ENCODE results near the gene WWTR1.

WWTR1 gene

DNA sequence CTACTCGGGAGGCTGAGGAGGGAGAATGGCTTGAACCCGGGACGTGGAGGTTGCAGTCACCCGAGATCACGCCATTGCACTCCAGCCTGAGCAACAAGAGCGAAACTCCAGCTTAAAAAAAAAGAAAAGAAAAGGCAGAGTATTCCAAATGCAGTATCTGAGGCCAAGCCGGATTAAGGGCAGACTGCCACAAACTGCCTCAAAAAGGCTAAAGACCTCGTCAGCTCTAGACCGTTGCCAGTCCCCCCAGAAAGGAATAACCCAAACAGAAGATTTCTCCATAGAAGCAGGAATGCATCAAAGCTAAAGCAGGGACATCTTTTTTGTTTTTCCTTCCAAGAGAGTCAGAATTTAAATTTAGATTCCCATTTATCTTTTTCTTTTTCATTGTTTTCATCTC is 110.4 kb downstream of the WWTR1 start:
- TF ChIP-seq POLR2AphosphoS5 (IDR thresholded peaks at IDR 0.05; ENCODE audit: low read depth) (no peak), GABPA (IDR thresholded peaks at IDR 0.05; ENCODE audit: low read depth) (no peak), SPI1 (IDR thresholded peaks at IDR 0.05; ENCODE audit: borderline replicate concordance, low read depth) (no peak)
- TF ChIP-seq, protein P1, sequence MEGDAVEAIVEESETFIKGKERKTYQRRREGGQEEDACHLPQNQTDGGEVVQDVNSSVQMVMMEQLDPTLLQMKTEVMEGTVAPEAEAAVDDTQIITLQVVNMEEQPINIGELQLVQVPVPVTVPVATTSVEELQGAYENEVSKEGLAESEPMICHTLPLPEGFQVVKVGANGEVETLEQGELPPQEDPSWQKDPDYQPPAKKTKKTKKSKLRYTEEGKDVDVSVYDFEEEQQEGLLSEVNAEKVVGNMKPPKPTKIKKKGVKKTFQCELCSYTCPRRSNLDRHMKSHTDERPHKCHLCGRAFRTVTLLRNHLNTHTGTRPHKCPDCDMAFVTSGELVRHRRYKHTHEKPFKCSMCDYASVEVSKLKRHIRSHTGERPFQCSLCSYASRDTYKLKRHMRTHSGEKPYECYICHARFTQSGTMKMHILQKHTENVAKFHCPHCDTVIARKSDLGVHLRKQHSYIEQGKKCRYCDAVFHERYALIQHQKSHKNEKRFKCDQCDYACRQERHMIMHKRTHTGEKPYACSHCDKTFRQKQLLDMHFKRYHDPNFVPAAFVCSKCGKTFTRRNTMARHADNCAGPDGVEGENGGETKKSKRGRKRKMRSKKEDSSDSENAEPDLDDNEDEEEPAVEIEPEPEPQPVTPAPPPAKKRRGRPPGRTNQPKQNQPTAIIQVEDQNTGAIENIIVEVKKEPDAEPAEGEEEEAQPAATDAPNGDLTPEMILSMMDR (IDR thresholded peaks at IDR 0.05; ENCODE audit: insufficient read depth, low read length): no peak
- TF ChIP-seq, protein P2, sequence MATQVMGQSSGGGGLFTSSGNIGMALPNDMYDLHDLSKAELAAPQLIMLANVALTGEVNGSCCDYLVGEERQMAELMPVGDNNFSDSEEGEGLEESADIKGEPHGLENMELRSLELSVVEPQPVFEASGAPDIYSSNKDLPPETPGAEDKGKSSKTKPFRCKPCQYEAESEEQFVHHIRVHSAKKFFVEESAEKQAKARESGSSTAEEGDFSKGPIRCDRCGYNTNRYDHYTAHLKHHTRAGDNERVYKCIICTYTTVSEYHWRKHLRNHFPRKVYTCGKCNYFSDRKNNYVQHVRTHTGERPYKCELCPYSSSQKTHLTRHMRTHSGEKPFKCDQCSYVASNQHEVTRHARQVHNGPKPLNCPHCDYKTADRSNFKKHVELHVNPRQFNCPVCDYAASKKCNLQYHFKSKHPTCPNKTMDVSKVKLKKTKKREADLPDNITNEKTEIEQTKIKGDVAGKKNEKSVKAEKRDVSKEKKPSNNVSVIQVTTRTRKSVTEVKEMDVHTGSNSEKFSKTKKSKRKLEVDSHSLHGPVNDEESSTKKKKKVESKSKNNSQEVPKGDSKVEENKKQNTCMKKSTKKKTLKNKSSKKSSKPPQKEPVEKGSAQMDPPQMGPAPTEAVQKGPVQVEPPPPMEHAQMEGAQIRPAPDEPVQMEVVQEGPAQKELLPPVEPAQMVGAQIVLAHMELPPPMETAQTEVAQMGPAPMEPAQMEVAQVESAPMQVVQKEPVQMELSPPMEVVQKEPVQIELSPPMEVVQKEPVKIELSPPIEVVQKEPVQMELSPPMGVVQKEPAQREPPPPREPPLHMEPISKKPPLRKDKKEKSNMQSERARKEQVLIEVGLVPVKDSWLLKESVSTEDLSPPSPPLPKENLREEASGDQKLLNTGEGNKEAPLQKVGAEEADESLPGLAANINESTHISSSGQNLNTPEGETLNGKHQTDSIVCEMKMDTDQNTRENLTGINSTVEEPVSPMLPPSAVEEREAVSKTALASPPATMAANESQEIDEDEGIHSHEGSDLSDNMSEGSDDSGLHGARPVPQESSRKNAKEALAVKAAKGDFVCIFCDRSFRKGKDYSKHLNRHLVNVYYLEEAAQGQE (IDR thresholded peaks at IDR 0.05; ENCODE audit: insufficient replicate concordance, low read depth): no peak
- Histone ChIP-seq H3K27ac (replicated peaks) (no peak overlapping the region), H3K27me3 (ENCODE audit: insufficient read depth, poor library complexity, severe bottlenecking) (peaks cover 6% of the 10 kb centered on the region), H3K4me3 (replicated peaks; ENCODE audit: insufficient read depth, low read length) (no peak overlapping the region)
- no peak for DNase-seq (ENCODE audit: low read depth in 1 of 2, low spot score in 1 of 2)

DNA sequence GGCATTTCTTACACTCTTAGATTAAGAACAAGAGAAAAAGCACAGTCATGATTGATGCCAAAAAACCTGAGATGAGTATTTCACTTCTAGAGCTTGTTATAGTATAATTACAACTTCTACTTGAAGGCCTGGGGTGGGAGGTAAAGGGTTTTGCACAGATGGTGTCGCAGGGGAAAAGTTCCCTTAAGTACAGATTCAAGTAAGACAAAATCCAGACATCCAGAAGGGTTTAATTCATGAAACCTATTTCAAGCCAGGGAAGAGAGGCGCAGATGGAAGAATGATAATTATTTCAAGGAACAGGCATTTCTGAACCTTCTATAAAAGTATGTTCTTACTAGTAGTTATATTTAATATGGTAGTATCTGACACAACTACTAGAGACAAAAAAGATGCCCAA is 112.8 kb downstream of the WWTR1 start:
- peaks cover 6% of the 10 kb centered on the region for H3K27me3 ChIP-seq (ENCODE audit: insufficient read depth, poor library complexity, severe bottlenecking)
- no peak overlapping the region for H3K27ac ChIP-seq (replicated peaks)
- H3K4me3 ChIP-seq (replicated peaks; ENCODE audit: insufficient read depth, low read length): no peak overlapping the region
- TF ChIP-seq POLR2AphosphoS5 (IDR thresholded peaks at IDR 0.05; ENCODE audit: low read depth) (no peak), GABPA (IDR thresholded peaks at IDR 0.05; ENCODE audit: low read depth) (no peak), SPI1 (IDR thresholded peaks at IDR 0.05; ENCODE audit: borderline replicate concordance, low read depth) (no peak)
- TF ChIP-seq, protein P1 (IDR thresholded peaks at IDR 0.05; ENCODE audit: insufficient read depth, low read length): no peak
- TF ChIP-seq, protein P2 (IDR thresholded peaks at IDR 0.05; ENCODE audit: insufficient replicate concordance, low read depth): no peak
- no peak for DNase-seq (ENCODE audit: low read depth in 1 of 2, low spot score in 1 of 2)

DNA sequence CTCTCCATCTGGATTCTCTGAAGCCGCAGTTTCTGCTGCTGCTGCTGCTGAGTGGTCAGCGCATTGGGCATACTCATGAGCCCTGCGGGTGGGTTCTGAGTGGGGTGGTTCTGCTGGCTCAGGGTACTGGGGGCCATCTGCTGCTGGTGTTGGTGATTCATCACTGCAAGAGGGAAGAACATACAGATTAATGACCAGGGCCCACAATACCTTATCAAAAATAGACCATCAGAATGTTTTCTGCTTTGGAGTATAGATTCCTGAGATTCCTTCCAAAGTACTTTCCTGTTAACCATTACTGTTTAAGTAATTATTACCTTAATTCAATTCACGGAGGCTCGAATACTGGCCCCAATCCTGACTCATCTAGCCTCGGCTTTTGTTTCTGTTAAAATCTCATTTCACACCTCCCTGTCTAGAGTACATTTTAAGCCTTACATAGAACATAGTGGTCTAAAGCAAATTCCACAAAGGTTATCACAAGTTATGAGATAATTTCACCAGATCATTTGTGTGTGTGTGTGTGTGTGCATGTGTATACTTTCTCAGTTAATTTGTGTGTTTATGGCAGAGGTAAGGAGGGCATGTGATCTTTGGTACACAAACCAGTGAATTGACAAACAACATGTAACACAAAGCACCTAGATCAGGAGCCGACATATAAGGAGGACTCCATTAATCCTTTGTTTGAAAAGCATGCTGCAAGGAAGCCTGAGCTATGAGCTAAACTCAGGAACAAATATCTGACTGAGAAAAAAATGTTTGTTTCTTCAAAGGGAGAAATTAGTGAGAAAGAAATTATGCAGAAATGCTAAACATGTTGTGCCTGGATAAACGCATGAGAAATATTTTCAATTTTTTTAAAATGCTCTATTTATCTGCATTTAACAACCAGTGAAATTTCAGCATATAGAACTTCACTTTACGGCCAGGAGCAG is 115.2 kb downstream of the WWTR1 start:
- TF ChIP-seq, protein P1 (IDR thresholded peaks at IDR 0.05; ENCODE audit: insufficient read depth, low read length): no peak
- TF ChIP-seq, protein P2 (IDR thresholded peaks at IDR 0.05; ENCODE audit: insufficient replicate concordance, low read depth): no peak
- TF ChIP-seq SPI1 (IDR thresholded peaks at IDR 0.05; ENCODE audit: borderline replicate concordance, low read depth) (no peak), POLR2AphosphoS5 (IDR thresholded peaks at IDR 0.05; ENCODE audit: low read depth) (no peak), GABPA (IDR thresholded peaks at IDR 0.05; ENCODE audit: low read depth) (no peak)
- DNase-seq (ENCODE audit: low read depth in 1 of 2, low spot score in 1 of 2): no peak
- Histone ChIP-seq H3K4me3 (replicated peaks; ENCODE audit: insufficient read depth, low read length) (no peak overlapping the region), H3K27ac (replicated peaks) (no peak overlapping the region), H3K27me3 (ENCODE audit: insufficient read depth, poor library complexity, severe bottlenecking) (peaks cover 3% of the 10 kb centered on the region)

Measured in HL-60 (cell line).